ENCODE measurements around the gene RAB31.

DNA sequence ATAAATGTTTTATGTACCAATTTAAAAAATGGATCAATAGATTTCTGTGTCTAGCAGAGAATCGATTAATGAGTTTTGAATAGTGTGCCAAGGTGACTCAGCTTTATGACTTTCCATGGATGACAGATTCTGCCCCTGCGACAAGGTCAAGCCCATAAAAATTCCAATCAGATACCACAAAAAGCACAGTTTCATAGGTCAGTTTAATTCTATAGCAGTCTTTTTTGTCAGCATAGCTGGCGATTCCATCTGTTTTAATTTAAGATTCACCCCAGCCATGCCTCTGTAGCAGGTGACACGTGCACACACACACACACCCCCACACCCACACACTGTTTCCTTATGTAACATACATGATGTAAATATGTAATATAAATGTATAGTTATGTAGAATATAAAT lies 28.9 kb downstream of the RAB31 start:
- TF ChIP-seq POLR2AphosphoS5 (IDR thresholded peaks at IDR 0.05; ENCODE audit: low read depth, low read length) (no peak), SPI1 (IDR thresholded peaks at IDR 0.05; ENCODE audit: low read depth, low read length) (no peak), POLR2A (IDR thresholded peaks at IDR 0.05; ENCODE audit: low read depth, low read length) (no peak), PAX5 (IDR thresholded peaks at IDR 0.05; ENCODE audit: insufficient read depth, low read length, severe bottlenecking) (no peak), TAF1 (IDR thresholded peaks at IDR 0.05; ENCODE audit: low read depth, low read length) (no peak), POU2F2 (IDR thresholded peaks at IDR 0.05; ENCODE audit: low read depth, low read length) (no peak)

Measured in GM12891 (cell line).